Measurements from ENCODE around the gene HDGFL2.

HDGFL2 gene

DNA sequence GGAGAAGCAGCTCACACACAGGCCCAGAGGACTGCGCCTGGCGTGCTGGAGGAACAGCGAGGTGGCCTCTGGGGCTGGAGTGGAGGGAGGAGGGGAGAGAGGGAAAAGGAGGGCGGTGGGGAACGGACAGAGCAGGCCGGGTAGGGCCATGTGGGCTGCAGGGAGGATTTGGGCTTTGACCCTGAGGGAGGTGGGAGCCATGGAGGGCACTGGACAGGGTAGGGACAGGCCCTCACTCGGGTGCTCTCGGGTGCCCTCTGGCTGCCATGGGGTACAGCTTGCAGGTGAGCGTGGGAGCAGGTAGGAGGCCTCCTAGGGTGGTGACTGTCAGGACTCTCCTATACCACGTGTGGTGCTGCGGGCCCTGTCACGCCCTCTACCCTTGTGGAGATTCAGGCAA is 23.4 kb downstream of the HDGFL2 start:
- no peak overlapping the region for H3K9ac ChIP-seq
- H3K4me3 ChIP-seq (IDR thresholded peaks at IDR 0.05; ENCODE audit: insufficient read depth, low read depth, low read length), result no peak overlapping the region
- no peak overlapping the region for H3K4me2 ChIP-seq
- H2AFZ ChIP-seq (ENCODE audit: low read depth), result no peak overlapping the region
- TF ChIP-seq, protein P1, sequence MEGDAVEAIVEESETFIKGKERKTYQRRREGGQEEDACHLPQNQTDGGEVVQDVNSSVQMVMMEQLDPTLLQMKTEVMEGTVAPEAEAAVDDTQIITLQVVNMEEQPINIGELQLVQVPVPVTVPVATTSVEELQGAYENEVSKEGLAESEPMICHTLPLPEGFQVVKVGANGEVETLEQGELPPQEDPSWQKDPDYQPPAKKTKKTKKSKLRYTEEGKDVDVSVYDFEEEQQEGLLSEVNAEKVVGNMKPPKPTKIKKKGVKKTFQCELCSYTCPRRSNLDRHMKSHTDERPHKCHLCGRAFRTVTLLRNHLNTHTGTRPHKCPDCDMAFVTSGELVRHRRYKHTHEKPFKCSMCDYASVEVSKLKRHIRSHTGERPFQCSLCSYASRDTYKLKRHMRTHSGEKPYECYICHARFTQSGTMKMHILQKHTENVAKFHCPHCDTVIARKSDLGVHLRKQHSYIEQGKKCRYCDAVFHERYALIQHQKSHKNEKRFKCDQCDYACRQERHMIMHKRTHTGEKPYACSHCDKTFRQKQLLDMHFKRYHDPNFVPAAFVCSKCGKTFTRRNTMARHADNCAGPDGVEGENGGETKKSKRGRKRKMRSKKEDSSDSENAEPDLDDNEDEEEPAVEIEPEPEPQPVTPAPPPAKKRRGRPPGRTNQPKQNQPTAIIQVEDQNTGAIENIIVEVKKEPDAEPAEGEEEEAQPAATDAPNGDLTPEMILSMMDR (conservative IDR thresholded peaks at IDR 0.05; ENCODE audit: low read depth, low read length), result no peak
- no peaks in the 10 kb centered on the region for H3K36me3 ChIP-seq (ENCODE audit: insufficient read depth)
- H3K27ac ChIP-seq, result no peak overlapping the region
- H3K4me1 ChIP-seq (ENCODE audit: low read depth, poor library complexity, severe bottlenecking), result no peaks in the 10 kb centered on the region
- H3K79me2 ChIP-seq (ENCODE audit: insufficient read depth, low read depth), result no peaks in the 10 kb centered on the region
- H3K27me3 ChIP-seq (ENCODE audit: insufficient read depth, low read depth), result no peaks in the 10 kb centered on the region
- no peaks in the 10 kb centered on the region for H4K20me1 ChIP-seq (ENCODE audit: insufficient read depth)

DNA sequence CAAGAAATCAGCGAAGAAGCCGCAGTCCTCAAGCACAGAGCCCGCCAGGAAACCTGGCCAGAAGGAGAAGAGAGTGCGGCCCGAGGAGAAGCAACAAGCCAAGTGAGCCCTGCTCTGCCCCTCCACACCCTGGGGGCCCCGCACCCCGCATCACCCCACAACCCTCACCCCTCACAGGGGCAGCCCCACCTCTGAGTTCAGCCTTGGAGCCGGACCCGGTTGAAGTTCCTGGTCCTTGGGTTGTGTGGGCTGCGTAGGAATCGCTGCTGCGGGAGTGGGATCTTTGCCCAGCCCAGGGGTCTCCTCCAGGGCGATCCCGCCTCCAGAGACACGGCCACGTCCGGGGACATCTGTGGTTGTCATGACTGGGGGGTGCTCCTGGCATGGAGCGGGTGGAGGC is 24.2 kb downstream of the HDGFL2 start:
- Histone ChIP-seq H4K20me1 (ENCODE audit: insufficient read depth) (no peaks in the 10 kb centered on the region), H3K36me3 (ENCODE audit: insufficient read depth) (no peaks in the 10 kb centered on the region)

DNA sequence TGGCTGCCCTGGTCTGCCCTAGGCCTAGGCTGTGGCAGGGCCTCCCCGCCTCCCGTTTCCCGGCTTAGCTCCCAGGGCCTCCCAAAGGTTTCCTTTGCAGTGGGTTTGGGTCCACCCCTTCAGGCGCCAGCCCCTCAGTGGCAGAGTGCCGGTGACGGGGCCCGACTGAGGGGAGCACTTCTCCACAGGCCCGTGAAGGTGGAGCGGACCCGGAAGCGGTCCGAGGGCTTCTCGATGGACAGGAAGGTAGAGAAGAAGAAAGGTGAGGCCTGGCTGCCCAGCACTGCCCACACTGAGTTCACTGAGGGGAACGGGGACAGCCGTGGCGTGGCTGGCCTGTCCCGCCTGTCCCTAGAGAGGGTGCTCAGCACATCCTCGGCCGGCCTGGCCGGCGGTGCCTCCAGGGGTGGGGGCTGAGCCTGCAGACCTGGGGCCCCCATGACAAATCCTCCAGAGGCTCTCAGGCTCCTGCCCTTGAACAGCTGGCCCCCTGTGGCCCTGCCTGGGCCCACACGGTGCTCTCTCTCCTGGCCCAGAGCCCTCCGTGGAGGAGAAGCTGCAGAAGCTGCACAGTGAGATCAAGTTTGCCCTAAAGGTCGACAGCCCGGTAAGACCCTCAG is 25.8 kb downstream of the HDGFL2 start:
- TF ChIP-seq, protein P1 (conservative IDR thresholded peaks at IDR 0.05; ENCODE audit: low read depth, low read length), result no peak
- Histone ChIP-seq H4K20me1 (ENCODE audit: insufficient read depth) (no peaks in the 10 kb centered on the region), H3K9ac (no peak overlapping the region), H3K36me3 (ENCODE audit: insufficient read depth) (no peaks in the 10 kb centered on the region), H3K27ac (no peak overlapping the region), H3K4me1 (ENCODE audit: low read depth, poor library complexity, severe bottlenecking) (no peaks in the 10 kb centered on the region), H3K27me3 (ENCODE audit: insufficient read depth, low read depth) (no peaks in the 10 kb centered on the region), H3K79me2 (ENCODE audit: insufficient read depth, low read depth) (no peaks in the 10 kb centered on the region), H3K4me2 (no peak overlapping the region), H2AFZ (ENCODE audit: low read depth) (no peak overlapping the region), H3K4me3 (IDR thresholded peaks at IDR 0.05; ENCODE audit: insufficient read depth, low read depth, low read length) (no peak overlapping the region)

More for the DNA sequence above, 24.2 kb downstream of the HDGFL2 start:
- Histone ChIP-seq H3K4me2 (no peak overlapping the region), H3K27ac (no peak overlapping the region), H2AFZ (ENCODE audit: low read depth) (no peak overlapping the region), H3K4me1 (ENCODE audit: low read depth, poor library complexity, severe bottlenecking) (no peaks in the 10 kb centered on the region), H3K4me3 (IDR thresholded peaks at IDR 0.05; ENCODE audit: insufficient read depth, low read depth, low read length) (no peak overlapping the region), H3K27me3 (ENCODE audit: insufficient read depth, low read depth) (no peaks in the 10 kb centered on the region), H3K9ac (no peak overlapping the region), H3K79me2 (ENCODE audit: insufficient read depth, low read depth) (no peaks in the 10 kb centered on the region)
- TF ChIP-seq, protein P1 (conservative IDR thresholded peaks at IDR 0.05; ENCODE audit: low read depth, low read length), result no peak

DNA sequence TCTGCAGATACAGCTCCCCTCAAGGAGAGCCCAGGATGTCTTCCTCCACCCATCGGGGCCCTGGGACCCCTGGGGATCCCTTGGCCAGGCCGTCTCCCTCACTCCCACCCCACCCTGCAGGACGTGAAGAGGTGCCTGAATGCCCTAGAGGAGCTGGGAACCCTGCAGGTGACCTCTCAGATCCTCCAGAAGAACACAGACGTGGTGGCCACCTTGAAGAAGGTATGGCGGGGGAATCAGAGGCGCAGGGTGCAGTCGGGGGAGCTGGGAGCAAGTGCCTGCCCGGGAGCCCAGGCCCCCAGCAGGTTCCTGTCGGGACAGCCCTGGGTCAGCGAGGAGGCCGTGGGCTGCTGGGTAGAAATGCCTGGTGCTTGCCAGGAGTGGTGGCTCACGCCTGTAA is 26.6 kb downstream of the HDGFL2 start:
- TF ChIP-seq, protein P1 (conservative IDR thresholded peaks at IDR 0.05; ENCODE audit: low read depth, low read length), result no peak
- Histone ChIP-seq H3K27me3 (ENCODE audit: insufficient read depth, low read depth) (no peaks in the 10 kb centered on the region), H3K36me3 (ENCODE audit: insufficient read depth) (no peaks in the 10 kb centered on the region), H3K4me1 (ENCODE audit: low read depth, poor library complexity, severe bottlenecking) (no peaks in the 10 kb centered on the region), H3K4me2 (no peak overlapping the region), H4K20me1 (ENCODE audit: insufficient read depth) (no peaks in the 10 kb centered on the region), H2AFZ (ENCODE audit: low read depth) (no peak overlapping the region), H3K27ac (no peak overlapping the region), H3K79me2 (ENCODE audit: insufficient read depth, low read depth) (no peaks in the 10 kb centered on the region), H3K4me3 (IDR thresholded peaks at IDR 0.05; ENCODE audit: insufficient read depth, low read depth, low read length) (no peak overlapping the region), H3K9ac (no peak overlapping the region)
